T-helper 17 cell (primary cell): ENCODE results near the gene PEAK3. TPM values are rescaled to one million over a fixed set of nuclear protein-coding genes. Genes with fewer than 3 reads are reported as not detected.

Experiments
- ATAC-seq: fragments of 150-1000 bp; cut with Tn5 transposase; 2 replicates; pipeline ENCODE4 v1.10.0; 2021; ENCODE audit warnings: mild to moderate bottlenecking, moderate library complexity
- DNase-seq, 3 donors: peaks; one replicate each; pipeline versions ENCODE4 v3.0.0 to v3.0.0-alpha.2; 2020 to 2021
- H3K9me3 ChIP-seq: one replicate; pipeline ENCODE4 v1.7.0; 2013; ENCODE audit warnings: low read length, mild to moderate bottlenecking; ENCODE audit not compliant: control insufficient read depth, poor library complexity, severe bottlenecking
- H3K27ac Mint-ChIP-seq: one replicate; pipeline ENCODE4 v1.8.0; 2022; ENCODE audit warnings: mild to moderate bottlenecking, moderate library complexity, mixed read lengths
- H3K27me3 Mint-ChIP-seq: one replicate; pipeline ENCODE4 v1.8.0; 2022; ENCODE audit warnings: mixed read lengths
- H3K36me3 Mint-ChIP-seq: one replicate; pipeline ENCODE4 v1.8.0; 2022; ENCODE audit warnings: low read depth, mixed read lengths
- H3K4me1 Mint-ChIP-seq: one replicate; pipeline ENCODE4 v1.8.0; 2022; ENCODE audit warnings: mild to moderate bottlenecking, mixed read lengths
- H3K4me3 Mint-ChIP-seq: one replicate; pipeline ENCODE4 v1.8.0; 2022; ENCODE audit warnings: mild to moderate bottlenecking, moderate library complexity, mixed read lengths
- total RNA-seq, 4 donors: library from RNA in 2 of 4; stranded (reverse) in 2 of 4; gene quantifications; one replicate each; pipeline ENCODE4 v1.2.3 and lab custom pipeline; 2022 to 2026

The PEAK3 gene
- total RNA-seq, 2 donors from 2014 or later = not detected

DNA sequence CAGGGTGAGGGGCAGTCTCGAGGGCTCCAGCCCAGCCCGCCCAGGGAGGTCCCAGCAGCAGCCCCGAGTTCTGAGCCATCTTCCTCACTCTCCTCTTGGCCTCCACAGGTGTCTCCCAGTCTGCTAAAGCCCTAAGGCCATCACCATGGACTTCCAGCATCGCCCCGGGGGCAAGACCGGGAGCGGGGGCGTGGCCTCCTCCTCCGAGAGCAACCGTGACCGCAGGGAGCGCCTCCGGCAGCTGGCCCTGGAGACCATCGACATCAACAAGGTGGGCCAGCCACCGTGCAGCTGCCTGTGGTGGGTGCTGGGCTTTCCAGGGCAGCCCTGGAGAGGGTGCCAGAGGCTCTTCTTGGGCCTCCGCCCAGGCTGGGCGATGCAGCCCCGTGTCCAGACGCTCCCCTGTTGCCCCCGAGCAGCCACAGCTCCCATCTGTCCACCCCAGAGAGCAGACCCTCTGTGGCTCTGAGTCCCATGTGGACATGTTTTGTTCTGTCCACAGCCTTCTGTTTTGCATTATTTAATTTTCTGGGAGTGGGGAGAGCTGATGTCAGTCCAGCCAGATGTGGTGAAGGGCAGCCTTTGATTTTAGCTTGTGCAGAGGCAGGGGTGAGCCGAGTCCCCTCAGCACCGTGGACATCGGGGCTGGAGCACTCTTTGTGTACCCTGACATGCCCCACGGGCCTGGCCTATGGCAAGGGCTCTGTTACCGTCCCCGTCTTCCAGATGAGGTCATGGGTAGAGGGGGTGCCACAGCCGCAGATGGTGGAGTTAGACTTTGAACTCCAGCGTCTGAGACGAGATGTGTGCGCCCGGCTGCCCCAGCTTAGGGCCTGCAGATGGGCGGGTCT lies 38.5 kb downstream of the PEAK3 start:
- Mint-ChIP-seq H3K4me1 (peaks cover 36% of the 10 kb centered on the region), H3K36me3 (peaks cover 5% of the 10 kb centered on the region), H3K27ac (no peak overlapping the region), H3K27me3 (no peaks in the 10 kb centered on the region), H3K4me3 (peak overlapping the region; percentile 67)
- H3K9me3 ChIP-seq = no peaks in the 10 kb centered on the region
- DNase-seq (no peak), ATAC-seq (no peak)

DNA sequence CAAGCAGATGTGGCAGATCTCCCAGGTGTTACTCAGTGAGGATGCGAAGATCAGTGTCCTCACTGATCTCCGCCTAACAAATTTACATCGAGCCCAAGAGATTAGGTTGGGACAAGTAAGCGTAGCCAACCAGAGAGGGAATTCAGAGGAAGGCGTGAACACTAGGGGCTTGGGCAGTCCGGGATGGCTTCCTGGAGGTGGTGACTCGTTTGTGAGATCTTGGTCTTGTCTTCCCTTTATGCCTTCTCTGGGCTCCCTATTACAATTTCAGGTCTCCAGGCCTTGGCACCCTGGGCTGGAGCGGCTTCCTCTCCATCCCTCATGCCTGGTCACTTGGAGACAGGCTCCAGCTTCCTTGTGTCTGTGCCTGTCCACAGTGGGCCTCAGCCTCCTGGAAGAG lies 39.2 kb downstream of the PEAK3 start:
- Mint-ChIP-seq H3K27me3 (no peaks in the 10 kb centered on the region), H3K36me3 (peaks cover 5% of the 10 kb centered on the region), H3K27ac (no peak overlapping the region), H3K4me3 (peak overlapping the region; percentile 67), H3K4me1 (peaks cover 43% of the 10 kb centered on the region)
- H3K9me3 ChIP-seq = no peaks in the 10 kb centered on the region
- no peak for ATAC-seq
- DNase-seq = no peak

DNA sequence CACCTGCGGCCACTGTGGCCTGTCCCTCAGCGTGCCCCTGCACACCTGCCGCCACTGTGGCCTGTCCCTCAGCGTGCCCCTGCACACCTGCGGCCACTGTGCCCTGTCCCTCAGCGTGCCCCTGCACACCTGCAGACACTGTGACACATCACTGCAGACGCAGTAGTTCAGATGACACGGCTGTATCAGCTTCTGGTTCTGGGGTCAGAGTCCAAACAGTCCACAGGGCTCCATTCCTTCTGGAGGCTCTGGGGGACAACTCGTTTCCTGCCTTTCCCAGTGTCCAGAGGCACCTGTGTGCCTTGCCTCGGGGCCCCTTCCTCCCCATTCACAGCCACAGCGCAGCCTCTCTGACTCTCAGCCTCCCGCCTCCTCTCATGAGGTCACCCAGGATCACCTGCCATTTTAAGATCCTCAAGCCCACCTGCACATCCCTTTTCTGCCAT lies 39.9 kb downstream of the PEAK3 start:
- no peak overlapping the region for H3K27ac Mint-ChIP-seq
- peak overlapping the region; percentile 67 for H3K4me3 Mint-ChIP-seq
- ATAC-seq = no peak
- no peak for DNase-seq
- H3K4me1 Mint-ChIP-seq = peaks cover 47% of the 10 kb centered on the region
- no peaks in the 10 kb centered on the region for H3K9me3 ChIP-seq
- H3K27me3 Mint-ChIP-seq = no peaks in the 10 kb centered on the region
- peaks cover 5% of the 10 kb centered on the region for H3K36me3 Mint-ChIP-seq

- H3K4me3 Mint-ChIP-seq = peak overlapping the region; percentile 96
- no peaks in the 10 kb centered on the region for H3K27me3 Mint-ChIP-seq
- no peaks in the 10 kb centered on the region for H3K9me3 ChIP-seq
- ATAC-seq (no peak), DNase-seq (no peak)
- H3K27ac Mint-ChIP-seq = peak overlapping the region; percentile 91
- H3K4me1 Mint-ChIP-seq = peaks cover 53% of the 10 kb centered on the region
- peaks cover 5% of the 10 kb centered on the region for H3K36me3 Mint-ChIP-seq
Measured at GRCh38 chr19:2240881-2241760, 40.9 kb downstream of the PEAK3 start.

DNA sequence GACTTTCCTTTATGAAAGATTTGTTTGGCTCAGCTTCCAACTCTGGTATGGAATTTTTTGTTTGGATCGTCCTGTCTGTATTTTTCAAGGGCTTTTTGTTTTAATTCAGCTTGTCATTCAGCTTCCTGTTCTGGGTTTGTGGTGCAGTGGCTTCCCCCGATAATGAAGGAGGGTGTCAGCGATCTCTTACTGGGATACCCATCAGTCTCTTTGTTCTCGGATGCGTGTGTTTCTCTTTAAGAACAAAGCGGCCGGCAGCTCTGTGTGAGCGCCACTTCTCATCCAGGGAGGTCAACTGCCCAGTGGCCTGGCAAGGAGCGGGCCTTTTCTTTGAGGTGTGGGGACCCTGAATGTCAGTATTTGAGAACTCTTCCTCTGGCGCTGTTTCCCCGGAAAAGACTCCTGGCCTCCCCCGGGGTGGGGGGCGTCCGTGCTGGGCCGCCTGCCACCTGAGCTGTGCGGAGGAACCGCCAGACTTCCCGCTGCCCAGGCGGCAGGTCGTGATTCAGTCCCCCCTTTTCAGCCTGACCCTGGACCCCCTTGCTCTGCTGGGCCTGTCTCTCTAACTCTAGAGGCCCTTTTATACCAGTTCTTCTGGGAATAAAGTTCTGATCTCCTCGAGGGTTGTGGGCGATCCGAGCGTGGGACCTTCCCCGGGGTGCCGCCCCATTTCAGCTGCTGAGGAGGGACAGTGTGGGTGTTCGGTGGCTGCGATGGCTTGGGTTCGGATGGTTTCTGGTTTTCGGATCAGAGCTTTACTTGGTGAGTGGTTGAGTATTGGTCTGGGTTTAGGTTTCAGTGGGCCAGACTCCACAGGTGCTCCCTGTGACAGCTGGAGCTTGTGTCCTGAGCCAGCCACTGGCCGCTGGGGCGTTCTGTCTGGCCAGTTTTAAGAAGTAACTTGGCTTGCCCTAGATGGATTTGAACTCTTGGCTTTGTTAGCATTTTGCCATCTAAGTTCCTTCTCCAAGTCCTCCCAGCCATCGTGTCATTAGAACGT lies 41.9 kb downstream of the PEAK3 start:
- H3K4me1 Mint-ChIP-seq = peaks cover 57% of the 10 kb centered on the region
- peak; percentile 12 for ATAC-seq
- H3K36me3 Mint-ChIP-seq = peaks cover 2% of the 10 kb centered on the region

GRCh38 chr19:2239173-2239572 lies 42.8 kb downstream of the PEAK3 start:
- no peaks in the 10 kb centered on the region for H3K9me3 ChIP-seq
- peaks cover 2% of the 10 kb centered on the region for H3K36me3 Mint-ChIP-seq
- DNase-seq = no peak
- peak overlapping the region; percentile 96 for H3K4me3 Mint-ChIP-seq
- no peak for ATAC-seq
- H3K4me1 Mint-ChIP-seq = peaks cover 63% of the 10 kb centered on the region
- peak overlapping the region; percentile 91 for H3K27ac Mint-ChIP-seq
- H3K27me3 Mint-ChIP-seq = no peaks in the 10 kb centered on the region

More for the DNA sequence above, 41.9 kb downstream of the PEAK3 start:
- no peaks in the 10 kb centered on the region for H3K9me3 ChIP-seq
- peak overlapping the region; percentile 91 for H3K27ac Mint-ChIP-seq
- H3K4me3 Mint-ChIP-seq = peak overlapping the region; percentile 96
- DNase-seq = no peak
- H3K27me3 Mint-ChIP-seq = no peaks in the 10 kb centered on the region

- Mint-ChIP-seq H3K4me3 (peak overlapping the region; percentile 96), H3K27me3 (no peaks in the 10 kb centered on the region), H3K4me1 (peaks cover 63% of the 10 kb centered on the region), H3K27ac (peak overlapping the region; percentile 91), H3K36me3 (peaks cover 2% of the 10 kb centered on the region)
- ATAC-seq (no peak), DNase-seq (no peak)
- H3K9me3 ChIP-seq = no peaks in the 10 kb centered on the region
Measured at GRCh38 chr19:2237869-2238153, 44.2 kb downstream of the PEAK3 start.

- no peaks in the 10 kb centered on the region for H3K9me3 ChIP-seq
- no peaks in the 10 kb centered on the region for H3K36me3 Mint-ChIP-seq
- DNase-seq (no peak), ATAC-seq (no peak)
- H3K4me3 Mint-ChIP-seq = peak overlapping the region; percentile 96
- H3K27me3 Mint-ChIP-seq = no peaks in the 10 kb centered on the region
- peak overlapping the region; percentile 91 for H3K27ac Mint-ChIP-seq
- peaks cover 61% of the 10 kb centered on the region for H3K4me1 Mint-ChIP-seq
Measured at GRCh38 chr19:2237051-2237868, 44.7 kb downstream of the PEAK3 start.

DNA sequence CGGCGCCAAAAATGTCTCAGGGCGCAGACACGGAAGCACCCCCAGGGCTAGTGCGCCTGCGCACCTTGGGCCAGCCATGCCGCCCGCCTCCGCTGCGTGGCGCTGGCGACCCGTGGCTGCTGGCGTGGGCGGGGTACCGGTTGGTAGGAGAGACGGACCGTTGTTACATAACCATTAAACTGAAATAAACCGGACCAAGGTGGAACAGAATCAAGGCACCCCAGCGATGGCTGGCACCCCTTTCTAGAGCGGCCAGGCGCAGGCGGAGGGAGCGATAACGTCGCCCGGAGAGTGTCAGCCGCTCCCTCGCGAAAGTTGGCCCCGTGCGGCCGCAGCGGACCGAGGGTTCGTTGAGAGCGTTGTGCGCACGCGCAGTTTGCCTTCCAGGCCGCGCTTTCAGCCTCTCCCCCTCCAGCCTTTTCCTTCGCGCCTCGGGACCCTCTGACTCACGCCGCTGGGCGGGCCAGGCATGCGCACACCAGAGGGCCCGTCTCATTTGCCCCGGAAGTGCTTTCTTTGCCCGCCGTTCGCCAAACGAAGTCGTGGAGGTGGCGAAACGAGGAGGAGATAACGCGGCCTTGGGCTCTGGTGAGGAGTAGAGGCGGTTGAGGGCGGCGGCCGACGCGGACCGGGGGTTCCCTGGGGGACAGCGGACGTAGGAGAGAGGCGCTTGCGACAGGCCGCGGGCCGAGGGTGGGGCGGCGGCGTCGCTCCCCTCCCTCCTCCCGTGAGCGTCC lies 45.5 kb downstream of the PEAK3 start, which contains the start of the genes PLEKHJ1 and SF3A2:
Gene PLEKHJ1, minus strand, starts transcription at position 16 of the 737 bp plus-strand sequence. CDS start 81 bp downstream, outside the sequence.
Gene SF3A2, plus strand, starts transcription at position 511 of the 737 bp plus-strand sequence. CDS start 6,595 bp downstream, outside the sequence.
- H3K9me3 ChIP-seq = no peaks in the 10 kb centered on the region
- ATAC-seq (peak; percentile 82), DNase-seq (peak; percentile 96 to 100 (median 97))
- H3K36me3 Mint-ChIP-seq = no peaks in the 10 kb centered on the region
- peak within 1 kb of the TSS; percentile 96 for H3K4me3 Mint-ChIP-seq
- H3K27me3 Mint-ChIP-seq = no peaks in the 10 kb centered on the region
- peaks cover 56% of the 10 kb centered on the region for H3K4me1 Mint-ChIP-seq
- H3K27ac Mint-ChIP-seq = peak within 1 kb of the TSS; percentile 91

DNA sequence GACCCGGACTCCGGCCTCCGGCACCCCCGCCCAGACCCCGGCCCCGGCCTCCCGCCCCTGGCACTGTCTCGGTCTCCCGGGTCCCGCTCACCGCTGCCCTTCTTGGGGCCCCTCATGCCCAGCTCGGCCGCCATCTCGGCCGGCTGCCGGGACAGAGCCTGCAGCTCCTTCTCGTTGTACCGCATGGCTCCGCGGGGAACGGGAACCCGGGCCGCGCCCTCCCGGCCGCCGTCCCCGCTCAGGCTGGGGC lies 46.0 kb downstream of the PEAK3 start:
- DNase-seq = no peak
- Mint-ChIP-seq H3K36me3 (no peaks in the 10 kb centered on the region), H3K4me1 (peaks cover 51% of the 10 kb centered on the region), H3K27me3 (no peaks in the 10 kb centered on the region), H3K4me3 (peak overlapping the region; percentile 96), H3K27ac (peak overlapping the region; percentile 91)
- no peak for ATAC-seq
- H3K9me3 ChIP-seq = no peaks in the 10 kb centered on the region

DNA sequence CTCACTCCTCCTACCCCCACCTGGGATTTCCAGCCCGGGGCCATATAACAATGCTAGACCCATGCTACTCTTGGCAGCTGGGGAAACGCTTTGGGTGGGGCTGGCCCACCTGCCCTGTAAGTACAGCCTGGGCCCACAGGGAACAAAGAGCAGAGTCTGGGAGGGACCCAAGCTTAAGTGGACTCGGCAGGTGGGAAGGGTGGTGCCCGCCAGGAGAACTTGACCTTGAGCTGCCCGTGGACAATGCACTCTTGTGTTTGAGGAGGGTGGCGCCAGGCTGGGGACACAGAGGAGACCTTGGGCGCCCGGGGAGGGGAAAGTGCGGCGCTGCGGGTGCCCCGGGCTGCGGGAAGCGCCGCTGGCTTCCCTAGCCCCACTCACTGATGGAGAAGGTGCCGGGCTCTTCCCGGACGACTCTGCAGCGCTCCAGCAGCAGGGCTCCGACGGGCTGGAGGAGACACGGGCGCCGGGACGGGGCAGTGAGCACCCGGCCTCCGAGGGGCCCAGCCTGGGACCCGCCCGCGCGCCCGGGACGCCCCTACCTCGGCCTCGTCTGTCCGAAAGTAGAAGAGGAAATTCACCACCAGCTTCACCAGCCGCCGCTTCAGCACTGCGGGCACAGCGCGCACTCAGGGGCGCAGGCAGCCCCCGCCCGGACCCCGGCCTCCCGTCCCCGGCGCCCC lies 46.5 kb downstream of the PEAK3 start:
- DNase-seq (no peak), ATAC-seq (no peak)

More for the DNA sequence above, 46.5 kb downstream of the PEAK3 start:
- H3K27ac Mint-ChIP-seq = peak overlapping the region; percentile 91
- H3K27me3 Mint-ChIP-seq = no peaks in the 10 kb centered on the region
- H3K4me3 Mint-ChIP-seq = peak overlapping the region; percentile 96
- H3K4me1 Mint-ChIP-seq = peaks cover 46% of the 10 kb centered on the region
- H3K9me3 ChIP-seq = no peaks in the 10 kb centered on the region
- no peaks in the 10 kb centered on the region for H3K36me3 Mint-ChIP-seq
